IMR-90 (cell line): ENCODE results near the gene ANGEL1. TPM values are rescaled to one million over a fixed set of nuclear protein-coding genes. Genes with fewer than 3 reads are reported as not detected.

Source experiments
- ATAC-seq: fragments of 200-7000 bp; cut with Tn5 transposase; 2 replicates; pipeline ENCODE4 v1.9.1; 2020; ENCODE audit warnings: low read depth, mild to moderate bottlenecking, moderate library complexity
- BruUV-seq: library from RNA; stranded (reverse); fragments of 400-500 nt; replicated peaks from 2 replicates; lab custom pipeline; 2021; lab: Mats Ljungman, UMichigan
- CTCF ChIA-PET: fragments of 300-600 bp; formaldehyde crosslinking; extraction: SDS; loops from one replicate; lab custom pipeline; 2021; ENCODE audit warnings: antibody characterized with exemption; lab: Yijun Ruan, JAX
- POLR2A ChIA-PET: fragments of 300-600 bp; sonication (Branson Sonifier 250); formaldehyde crosslinking; loops from one replicate; lab custom pipeline; 2022; ENCODE audit warnings: antibody characterized with exemption; ENCODE audit not compliant: unreplicated experiment; lab: Charles Lee
- DNase-seq: peaks from one replicate; pipeline ENCODE4 v3.0.0; 2013
- H2AFZ ChIP-seq: replicated peaks from 2 replicates; pipeline ENCODE3; 2013; ENCODE audit warnings: low read length, mild to moderate bottlenecking; ENCODE audit not compliant: poor library complexity
- H2AK5ac ChIP-seq: 2 replicates; pipeline ENCODE4 v1.6.1; 2013; ENCODE audit warnings: low read depth, low read length, inconsistent platforms
- H2AK9ac ChIP-seq: replicated peaks from 2 replicates; pipeline ENCODE3; 2013; ENCODE audit warnings: mild to moderate bottlenecking, low read depth, low read length, moderate library complexity; ENCODE audit not compliant: poor library complexity
- H2BK120ac ChIP-seq: 2 replicates; pipeline ENCODE4 v1.6.1; 2013; ENCODE audit warnings: low read depth, low read length, inconsistent platforms
- H2BK15ac ChIP-seq: 3 replicates; pipeline ENCODE4 v1.6.1; 2013; ENCODE audit warnings: low read depth, low read length, inconsistent platforms
- H2BK20ac ChIP-seq: 2 replicates; pipeline ENCODE4 v1.6.1; 2013; ENCODE audit warnings: low read depth, mild to moderate bottlenecking, inconsistent platforms, low read length, moderate library complexity
- H2BK5ac ChIP-seq: 2 replicates; pipeline ENCODE4 v1.6.1; 2013; ENCODE audit warnings: mild to moderate bottlenecking, low read depth, low read length, inconsistent platforms; ENCODE audit not compliant: poor library complexity, severe bottlenecking
- H3K14ac ChIP-seq: replicated peaks from 2 replicates; pipeline ENCODE4 v1.6.1; 2013; ENCODE audit warnings: low read depth, low read length, inconsistent platforms
- H3K18ac ChIP-seq: 2 replicates; pipeline ENCODE4 v1.6.1; 2013; ENCODE audit warnings: low read depth, low read length, control low read depth
- H3K23ac ChIP-seq: 2 replicates; pipeline ENCODE4 v1.6.1; 2013; ENCODE audit warnings: low read depth, low read length, inconsistent platforms
- H3K27ac ChIP-seq: 2 replicates; pipeline ENCODE4 v1.5.1; 2013; ENCODE audit warnings: mild to moderate bottlenecking, control low read depth, low read length; ENCODE audit not compliant: insufficient read depth
- H3K27me3 ChIP-seq: 2 replicates; pipeline ENCODE4 v1.6.1; 2013; ENCODE audit warnings: low read length; ENCODE audit not compliant: control insufficient read depth, insufficient read depth
- H3K36me3 ChIP-seq: 2 replicates; pipeline ENCODE4 v1.6.1; 2013; ENCODE audit warnings: low read length, mixed read lengths; ENCODE audit not compliant: control insufficient read depth, insufficient read depth
- H3K4ac ChIP-seq: 2 replicates; pipeline ENCODE4 v1.6.1; 2013; ENCODE audit warnings: low read depth, low read length, inconsistent platforms
- H3K4me1 ChIP-seq: 2 replicates; pipeline ENCODE4 v1.6.1; 2013; ENCODE audit warnings: low read length, mixed read lengths; ENCODE audit not compliant: control insufficient read depth, insufficient read depth
- H3K4me2 ChIP-seq: 2 replicates; pipeline ENCODE4 v1.6.1; 2013; ENCODE audit warnings: low read depth, mild to moderate bottlenecking, control low read depth, low read length, moderate library complexity
- H3K4me3 ChIP-seq: 2 replicates; pipeline ENCODE4 v1.5.1; 2013; ENCODE audit warnings: low read depth, mild to moderate bottlenecking, control low read depth, low read length, moderate library complexity; ENCODE audit not compliant: insufficient read depth
- H3K56ac ChIP-seq: 2 replicates; pipeline ENCODE4 v1.6.1; 2013; ENCODE audit warnings: low read length, inconsistent platforms; ENCODE audit not compliant: insufficient read depth; ENCODE audit errors: extremely low read depth
- H3K79me1 ChIP-seq, 2 experiments: 2 replicates each; pipeline ENCODE4 v1.6.1; 2013; ENCODE audit warnings: low read length in 2 of 2, inconsistent platforms in 1 of 2, low read depth in 1 of 2
- H3K9ac ChIP-seq: 2 replicates; pipeline ENCODE4 v1.6.1; 2013; ENCODE audit warnings: low read depth, low read length, control low read depth
- H3K9me1 ChIP-seq: 2 replicates; pipeline ENCODE4 v1.6.1; 2013; ENCODE audit warnings: low read length, inconsistent platforms; ENCODE audit not compliant: insufficient read depth
- H3K9me3 ChIP-seq: 2 replicates; pipeline ENCODE4 v1.6.1; 2013; ENCODE audit warnings: low read length; ENCODE audit not compliant: control insufficient read depth, insufficient read depth
- H4K20me1 ChIP-seq: 2 replicates; pipeline ENCODE4 v1.6.1; 2013; ENCODE audit warnings: low read length, inconsistent platforms; ENCODE audit not compliant: insufficient read depth
- H4K5ac ChIP-seq: 2 replicates; pipeline ENCODE4 v1.6.1; 2013; ENCODE audit warnings: mild to moderate bottlenecking, low read depth, low read length, control low read depth
- H4K8ac ChIP-seq, 2 experiments: 2 replicates each; pipeline ENCODE4 v1.6.1; 2013; ENCODE audit warnings: low read depth in 2 of 2, low read length in 2 of 2, control low read depth in 1 of 2, inconsistent platforms in 1 of 2
- H4K91ac ChIP-seq: 2 replicates; pipeline ENCODE4 v1.6.1; 2013; ENCODE audit warnings: low read depth, low read length, inconsistent platforms; ENCODE audit not compliant: insufficient read depth
- BHLHE40 ChIP-seq: fragments of 150-350 bp; IDR thresholded peaks from 2 replicates; pipeline ENCODE4 v1.6.1; 2016; ENCODE audit warnings: mild to moderate bottlenecking, low read depth, low read length
- CEBPB ChIP-seq: IDR thresholded peaks from 2 replicates; pipeline ENCODE4 v1.6.1; 2012; ENCODE audit warnings: low read depth, low read length, improper control_type of control experiment
- CHD1 ChIP-seq: IDR thresholded peaks from 2 replicates; pipeline ENCODE4 v1.6.1; 2012; ENCODE audit warnings: low read depth, low read length, improper control_type of control experiment
- FOS ChIP-seq: fragments of 150-350 bp; IDR thresholded peaks from 2 replicates; pipeline ENCODE4 v1.6.1; 2016; ENCODE audit warnings: low read depth, low read length
- MAFK ChIP-seq: IDR thresholded peaks from 2 replicates; pipeline ENCODE4 v1.6.1; 2012; ENCODE audit warnings: low read depth, low read length, improper control_type of control experiment
- MAZ ChIP-seq: IDR thresholded peaks from 2 replicates; pipeline ENCODE4 v1.6.1; 2012; ENCODE audit warnings: low read depth, mild to moderate bottlenecking, low read length, improper control_type of control experiment, moderate library complexity, borderline replicate concordance
- MXI1 ChIP-seq: IDR thresholded peaks from 2 replicates; pipeline ENCODE4 v1.6.1; 2012; ENCODE audit warnings: low read depth, mild to moderate bottlenecking, low read length, moderate library complexity, borderline replicate concordance
- NFE2L2 ChIP-seq: fragments of 150-350 bp; IDR thresholded peaks from 2 replicates; pipeline ENCODE4 v1.6.1; 2016; ENCODE audit warnings: low read depth, mild to moderate bottlenecking, low read length
- POLR2A ChIP-seq: IDR thresholded peaks from 2 replicates; pipeline ENCODE4 v1.6.1; 2012; ENCODE audit warnings: mild to moderate bottlenecking, low read depth, low read length
- RAD21 ChIP-seq: IDR thresholded peaks from 2 replicates; pipeline ENCODE4 v1.6.1; 2012; ENCODE audit warnings: low read length, improper control_type of control experiment
- RCOR1 ChIP-seq: IDR thresholded peaks from 2 replicates; pipeline ENCODE4 v1.6.1; 2012; ENCODE audit warnings: mild to moderate bottlenecking, low read length, improper control_type of control experiment; ENCODE audit not compliant: insufficient replicate concordance
- RFX5 ChIP-seq: IDR thresholded peaks from 2 replicates; pipeline ENCODE4 v1.8.0; 2012; ENCODE audit warnings: low read depth, mild to moderate bottlenecking, low read length, moderate library complexity
- SMC3 ChIP-seq: fragments of 150-350 bp; IDR thresholded peaks from 2 replicates; pipeline ENCODE4 v1.6.1; 2016; ENCODE audit warnings: low read depth, mild to moderate bottlenecking, antibody characterized with exemption, low read length, moderate library complexity
- USF2 ChIP-seq: fragments of 150-350 bp; IDR thresholded peaks from 2 replicates; pipeline ENCODE4 v1.6.1; 2017; ENCODE audit warnings: mild to moderate bottlenecking, antibody characterized with exemption, low read length, low read depth
- WGBS, 2 experiments: methylation state at CpG; one replicate each; pipeline versions ENCODE4 v1.1.5 to v1.1.7; 2013; ENCODE audit warnings: missing lambda C conversion rate in 2 of 2; ENCODE audit not compliant: insufficient read length in 1 of 2; ENCODE audit errors: extremely low coverage in 2 of 2; 5-methylcytosine and 5-hydroxymethylcytosine counted together
- dilution Hi-C: fragments of 300-500 bp; cut with HindIII; formaldehyde crosslinking; loops from one replicate; pipeline ENCODE4 v1.14.3; 2018; ENCODE audit warnings: low sequenced_read_pairs; ENCODE audit not compliant: unreplicated experiment
- in situ Hi-C: fragments of 300-500 bp; cut with MboI; formaldehyde crosslinking; loops from 3 replicates; pipeline ENCODE4 v1.14.3; 2019; ENCODE audit warnings: low sequenced_read_pairs, inconsistent platforms, mixed read lengths
- intact Hi-C: fragments of 100-400 bp; cut with micrococcal nuclease; formaldehyde crosslinking; loops from 2 replicates; pipeline ENCODE4 v1.10.0; 2022
- polyA plus RNA-seq, 3 experiments: library from polyadenylated mRNA; depleted of rRNA; stranded (reverse); fragments of >200 nt; gene quantifications; 2 replicates each; pipeline ENCODE4 v1.2.3, GENCODE V29; 2012; ENCODE audit warnings: low replicate concordance in 1 of 3
- total RNA-seq: library from RNA; depleted of rRNA; stranded (reverse); fragments of >200 nt; gene quantifications from 2 replicates; pipeline ENCODE4 v1.2.3, GENCODE V29; 2012
- TF ChIP-seq, protein P1 (sequence below): conservative IDR thresholded peaks from 2 replicates; pipeline ENCODE4 v1.5.1; 2012; ENCODE audit warnings: mild to moderate bottlenecking, low read depth, low read length, improper control_type of control experiment
- TF ChIP-seq, protein P2 (sequence below): fragments of 150-350 bp; IDR thresholded peaks from 2 replicates; pipeline ENCODE4 v1.6.1; 2016; ENCODE audit warnings: low read depth, mild to moderate bottlenecking, low read length, moderate library complexity, borderline replicate concordance

ANGEL1 gene
- total and polyA plus RNA-seq, 2 of the 4 experiments (the other 2 are of a cell fraction): 4.1 to 10.0 TPM

- no peak overlapping the region for H2BK20ac ChIP-seq
- CTCF ChIA-PET: interaction anchor here (0.9 kb wide), 1 partner anchor 14 kb away, joined by 3 read pairs; no protein-coding TSS in a partner anchor
- no CpG with 5 or more reads among the region's 6 CpGs for WGBS, 2 experiments
These were observed 47.2 kb downstream of the ANGEL1 start for GRCh38 chr14:76765461-76765931.

More at GRCh38 chr14:76765461-76765931, 47.2 kb downstream of the ANGEL1 start:
- Histone ChIP-seq H4K91ac (no peak overlapping the region), H2BK120ac (no peak overlapping the region), H3K9me3 (no peaks in the 10 kb centered on the region), H3K4ac (no peak overlapping the region), H4K20me1 (no peaks in the 10 kb centered on the region), H3K9ac (no peak overlapping the region), H3K27me3 (no peaks in the 10 kb centered on the region; the same call in 1 of the 2 replicates), H3K9me1 (peaks cover 4% of the 10 kb centered on the region; the same call in 1 of the 2 replicates), H2AK9ac (no peak overlapping the region), H2AFZ (no peak overlapping the region), H3K4me2 (no peak overlapping the region), H3K23ac (no peak overlapping the region), H2BK5ac (no peak overlapping the region), H3K18ac (no peak overlapping the region), H3K4me1 (peaks cover 8% of the 10 kb centered on the region; the same call in 1 of the 2 replicates), H3K14ac (no peak overlapping the region), H3K56ac (no peak overlapping the region), H2BK15ac (no peak overlapping the region), H3K27ac (no peak overlapping the region), H2AK5ac (no peak overlapping the region), H4K5ac (no peak overlapping the region), H3K4me3 (no peak overlapping the region), H3K36me3 (peaks cover 4% of the 10 kb centered on the region; the same call in 1 of the 2 replicates), H3K79me1 (no peaks in the 10 kb centered on the region), H4K8ac (no peak overlapping the region)
- dilution Hi-C loops: no loop called here
- BruUV-seq: no TSS peak
- DNase-seq (no peak), ATAC-seq (no peak)
- in situ Hi-C loops: no loop called here
- intact Hi-C loops: no loop called here
- POLR2A ChIA-PET: no interaction called here
- TF ChIP-seq CHD1 (no peak), SMC3 (no peak), RCOR1 (no peak), BHLHE40 (no peak), RFX5 (no peak), USF2 (no peak), CEBPB (no peak), RAD21 (no peak), MAFK (no peak), MAZ (no peak), NFE2L2 (no peak), POLR2A (no peak), MXI1 (no peak), FOS (no peak)
- TF ChIP-seq, protein P1, sequence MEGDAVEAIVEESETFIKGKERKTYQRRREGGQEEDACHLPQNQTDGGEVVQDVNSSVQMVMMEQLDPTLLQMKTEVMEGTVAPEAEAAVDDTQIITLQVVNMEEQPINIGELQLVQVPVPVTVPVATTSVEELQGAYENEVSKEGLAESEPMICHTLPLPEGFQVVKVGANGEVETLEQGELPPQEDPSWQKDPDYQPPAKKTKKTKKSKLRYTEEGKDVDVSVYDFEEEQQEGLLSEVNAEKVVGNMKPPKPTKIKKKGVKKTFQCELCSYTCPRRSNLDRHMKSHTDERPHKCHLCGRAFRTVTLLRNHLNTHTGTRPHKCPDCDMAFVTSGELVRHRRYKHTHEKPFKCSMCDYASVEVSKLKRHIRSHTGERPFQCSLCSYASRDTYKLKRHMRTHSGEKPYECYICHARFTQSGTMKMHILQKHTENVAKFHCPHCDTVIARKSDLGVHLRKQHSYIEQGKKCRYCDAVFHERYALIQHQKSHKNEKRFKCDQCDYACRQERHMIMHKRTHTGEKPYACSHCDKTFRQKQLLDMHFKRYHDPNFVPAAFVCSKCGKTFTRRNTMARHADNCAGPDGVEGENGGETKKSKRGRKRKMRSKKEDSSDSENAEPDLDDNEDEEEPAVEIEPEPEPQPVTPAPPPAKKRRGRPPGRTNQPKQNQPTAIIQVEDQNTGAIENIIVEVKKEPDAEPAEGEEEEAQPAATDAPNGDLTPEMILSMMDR: no peak
- TF ChIP-seq, protein P2, sequence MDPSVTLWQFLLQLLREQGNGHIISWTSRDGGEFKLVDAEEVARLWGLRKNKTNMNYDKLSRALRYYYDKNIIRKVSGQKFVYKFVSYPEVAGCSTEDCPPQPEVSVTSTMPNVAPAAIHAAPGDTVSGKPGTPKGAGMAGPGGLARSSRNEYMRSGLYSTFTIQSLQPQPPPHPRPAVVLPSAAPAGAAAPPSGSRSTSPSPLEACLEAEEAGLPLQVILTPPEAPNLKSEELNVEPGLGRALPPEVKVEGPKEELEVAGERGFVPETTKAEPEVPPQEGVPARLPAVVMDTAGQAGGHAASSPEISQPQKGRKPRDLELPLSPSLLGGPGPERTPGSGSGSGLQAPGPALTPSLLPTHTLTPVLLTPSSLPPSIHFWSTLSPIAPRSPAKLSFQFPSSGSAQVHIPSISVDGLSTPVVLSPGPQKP: no peak
